ENCODE measurements around the gene PIK3R1. TPM values are rescaled to one million over a fixed set of nuclear protein-coding genes. Genes with fewer than 3 reads are reported as not detected.

Gene PIK3R1
- total RNA-seq, 6 experiments from 2014 or later = 36.3 to 173 (median 72.8) TPM

DNA sequence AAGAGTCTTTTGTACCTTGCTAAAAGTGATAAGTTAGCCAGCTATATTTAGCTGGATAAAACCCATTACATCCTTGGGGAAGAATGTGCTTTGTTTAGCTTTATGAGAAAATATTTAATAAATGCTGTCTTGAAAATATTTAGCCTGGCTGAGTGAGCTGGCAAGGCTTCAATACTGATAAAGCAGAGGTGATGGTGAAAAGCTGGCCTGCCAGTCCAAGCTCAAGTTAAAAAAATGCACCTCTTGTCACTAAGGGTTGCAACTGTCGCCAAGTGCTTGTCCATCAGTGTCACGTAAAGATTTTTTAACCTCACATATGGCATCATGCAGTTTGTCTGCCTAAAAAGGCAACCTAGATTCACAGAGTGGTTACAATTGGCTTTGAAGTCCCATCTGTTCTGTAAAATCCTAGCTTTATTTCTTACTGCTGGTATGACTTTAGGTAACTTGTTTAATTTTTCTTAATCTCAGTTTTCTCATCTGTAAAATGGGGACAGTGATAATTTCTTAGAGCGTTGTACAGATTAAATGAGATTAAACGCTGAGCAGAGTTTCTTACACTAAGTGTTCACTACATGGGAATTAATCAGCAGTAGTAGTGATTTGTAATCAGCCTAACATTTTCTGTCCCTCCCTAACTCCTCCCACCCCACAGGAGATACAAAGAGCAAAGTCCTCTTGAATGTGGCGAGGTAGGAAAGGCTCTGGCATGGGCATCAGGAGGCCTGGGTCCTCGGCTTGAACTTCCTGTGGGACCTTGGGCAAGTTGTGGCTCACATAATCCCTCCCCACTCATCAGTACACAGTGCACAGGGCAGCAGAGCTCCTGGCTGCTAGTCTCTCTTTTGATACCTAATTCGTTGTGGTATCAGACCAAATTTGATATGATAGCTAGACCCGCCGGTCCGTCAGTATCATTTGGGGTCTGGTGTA lies 48.7 kb downstream of the PIK3R1 start:
- WGBS (ENCODE audit: insufficient coverage, low coverage, low lambda C conversion rate, missing lambda C conversion rate) = 20% methylated on average over 8 of the region's 10 CpGs
- Histone ChIP-seq H3K4me3 (peak overlapping the region in 2 of 3 donors; percentile 2 to 3), H3K4me1 (peaks cover 0 to 81% (median 40%) of the 10 kb centered on the region in 4 donors), H3K36me3 (no peaks in the 10 kb centered on the region), H3K27ac (peak overlapping the region; percentile 49 to 55 (median 52)), H3K9me3 (no peaks in the 10 kb centered on the region), H3K27me3 (no peaks in the 10 kb centered on the region)
- DNase-seq (peak; percentile 66 to 72 (median 68)), ATAC-seq (peak; percentile 79 to 89 (median 84))
- TF ChIP-seq, protein P1, sequence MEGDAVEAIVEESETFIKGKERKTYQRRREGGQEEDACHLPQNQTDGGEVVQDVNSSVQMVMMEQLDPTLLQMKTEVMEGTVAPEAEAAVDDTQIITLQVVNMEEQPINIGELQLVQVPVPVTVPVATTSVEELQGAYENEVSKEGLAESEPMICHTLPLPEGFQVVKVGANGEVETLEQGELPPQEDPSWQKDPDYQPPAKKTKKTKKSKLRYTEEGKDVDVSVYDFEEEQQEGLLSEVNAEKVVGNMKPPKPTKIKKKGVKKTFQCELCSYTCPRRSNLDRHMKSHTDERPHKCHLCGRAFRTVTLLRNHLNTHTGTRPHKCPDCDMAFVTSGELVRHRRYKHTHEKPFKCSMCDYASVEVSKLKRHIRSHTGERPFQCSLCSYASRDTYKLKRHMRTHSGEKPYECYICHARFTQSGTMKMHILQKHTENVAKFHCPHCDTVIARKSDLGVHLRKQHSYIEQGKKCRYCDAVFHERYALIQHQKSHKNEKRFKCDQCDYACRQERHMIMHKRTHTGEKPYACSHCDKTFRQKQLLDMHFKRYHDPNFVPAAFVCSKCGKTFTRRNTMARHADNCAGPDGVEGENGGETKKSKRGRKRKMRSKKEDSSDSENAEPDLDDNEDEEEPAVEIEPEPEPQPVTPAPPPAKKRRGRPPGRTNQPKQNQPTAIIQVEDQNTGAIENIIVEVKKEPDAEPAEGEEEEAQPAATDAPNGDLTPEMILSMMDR (IDR thresholded peaks at IDR 0.05) = no peak
- peak; percentile 77 for TF ChIP-seq POLR2A (IDR thresholded peaks at IDR 0.05)
- intact Hi-C loops (cut with DNase I) = no loop called here

DNA sequence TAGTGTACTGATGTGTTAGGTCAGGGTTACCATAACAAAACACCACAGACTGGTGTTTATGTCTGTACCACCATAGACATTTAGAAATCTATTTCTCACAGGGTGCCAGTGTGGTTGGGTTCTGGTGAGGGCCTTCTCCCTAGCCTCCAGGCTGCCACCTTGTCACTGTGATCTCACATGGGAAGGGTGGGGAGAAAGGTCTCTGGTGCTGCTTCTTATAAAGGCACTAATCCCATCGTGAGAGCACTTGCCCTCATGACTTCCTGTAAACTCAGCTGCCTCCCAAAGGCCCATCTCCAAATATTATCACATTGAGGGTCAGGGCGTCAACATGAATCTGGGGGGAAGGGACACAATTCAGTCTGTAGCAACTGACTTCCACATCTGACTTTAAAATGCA lies 49.8 kb downstream of the PIK3R1 start:
- H3K9me3 ChIP-seq = no peaks in the 10 kb centered on the region
- H3K36me3 ChIP-seq = no peaks in the 10 kb centered on the region
- TF ChIP-seq, protein P1 (IDR thresholded peaks at IDR 0.05) = no peak
- TF ChIP-seq POLR2A (IDR thresholded peaks at IDR 0.05) = no peak
- peaks cover 0 to 87% (median 45%) of the 10 kb centered on the region in 4 donors for H3K4me1 ChIP-seq
- H3K27ac ChIP-seq = peak overlapping the region; percentile 49 to 55 (median 52)
- DNase-seq (no peak), ATAC-seq (peak; percentile 2 to 15 (median 8))
- 19% methylated on average over 2 of the region's 2 CpGs for WGBS (ENCODE audit: insufficient coverage, low coverage, low lambda C conversion rate, missing lambda C conversion rate)
- intact Hi-C loops (cut with DNase I) = no loop called here
- H3K27me3 ChIP-seq = no peaks in the 10 kb centered on the region
- no peak overlapping the region for H3K4me3 ChIP-seq

DNA sequence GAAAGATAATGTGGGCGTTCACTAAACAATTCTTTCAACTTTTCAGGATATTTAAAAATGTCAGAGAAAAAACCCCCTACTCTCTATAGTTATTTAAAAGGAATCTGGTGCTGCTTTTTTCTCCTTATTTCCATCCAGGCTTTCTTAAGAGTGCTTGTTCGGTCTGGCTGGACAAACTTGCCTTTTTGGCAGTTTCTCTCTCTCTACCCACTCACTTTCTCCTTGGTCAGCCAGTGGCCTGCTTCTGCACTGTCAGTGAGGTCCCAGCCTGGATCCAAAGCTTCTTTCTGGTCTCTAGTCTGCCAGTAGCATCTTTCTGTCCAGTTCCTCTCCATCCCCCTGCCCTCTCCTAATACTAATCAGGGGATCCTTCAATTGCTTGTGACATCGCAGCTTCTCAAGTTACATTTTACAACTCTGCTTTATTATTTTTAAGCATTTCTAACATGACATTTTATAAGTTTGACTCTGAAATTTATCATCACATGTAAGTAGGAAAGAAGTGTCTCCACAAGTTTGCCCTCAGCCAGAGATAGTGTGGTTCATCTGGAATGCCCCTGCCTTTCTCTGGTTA lies 50.4 kb downstream of the PIK3R1 start:
- intact Hi-C loops (cut with DNase I) = no loop called here
- Histone ChIP-seq H3K36me3 (no peaks in the 10 kb centered on the region), H3K4me1 (peaks cover 0 to 87% (median 48%) of the 10 kb centered on the region in 4 donors), H3K27ac (peak overlapping the region; percentile 41 to 49 (median 42)), H3K9me3 (no peaks in the 10 kb centered on the region), H3K4me3 (no peak overlapping the region), H3K27me3 (no peaks in the 10 kb centered on the region)
- ATAC-seq (peak in 1 of 4 donors; percentile 5), DNase-seq (no peak)
- 39% methylated on average over 3 of the region's 3 CpGs for WGBS (ENCODE audit: insufficient coverage, low coverage, low lambda C conversion rate, missing lambda C conversion rate)
- TF ChIP-seq POLR2A (IDR thresholded peaks at IDR 0.05) = no peak
- TF ChIP-seq, protein P1 (IDR thresholded peaks at IDR 0.05) = no peak

DNA sequence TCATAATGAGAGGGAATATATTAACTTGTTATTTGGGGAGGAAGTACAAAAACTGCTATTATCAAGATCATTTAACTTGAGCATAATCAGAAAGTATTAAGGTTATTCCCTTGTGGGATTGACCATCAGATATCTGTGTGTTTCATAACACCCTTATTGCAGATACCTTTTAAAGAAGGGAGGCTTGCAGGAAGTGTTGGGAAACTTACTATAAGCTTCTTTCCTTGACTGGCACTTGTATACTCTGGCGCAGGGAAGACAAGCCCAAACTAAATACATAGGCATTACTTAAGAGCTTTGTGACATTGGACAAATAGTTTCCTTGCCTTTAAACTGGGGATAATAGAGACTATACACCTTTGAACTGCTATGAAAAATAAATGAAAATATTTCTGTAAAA lies 50.9 kb downstream of the PIK3R1 start:
- Histone ChIP-seq H3K4me1 (peaks cover 0 to 87% (median 47%) of the 10 kb centered on the region in 4 donors), H3K36me3 (no peaks in the 10 kb centered on the region), H3K9me3 (no peaks in the 10 kb centered on the region), H3K27ac (peak overlapping the region; percentile 41 to 49 (median 42)), H3K27me3 (no peaks in the 10 kb centered on the region), H3K4me3 (no peak overlapping the region)
- no peak for TF ChIP-seq POLR2A (IDR thresholded peaks at IDR 0.05)
- TF ChIP-seq, protein P1 (IDR thresholded peaks at IDR 0.05) = no peak
- intact Hi-C loops (cut with DNase I) = no loop called here
- ATAC-seq = peak in 1 of 4 donors; percentile 5
- no peak for DNase-seq
- 75% methylated on average over 1 of the region's 1 CpG for whole genome bisulfite sequencing (ENCODE audit: insufficient coverage, low coverage, low lambda C conversion rate, missing lambda C conversion rate)
